Measurements from ENCODE around the gene FADS3. TPM values are rescaled to one million over a fixed set of nuclear protein-coding genes. Genes with fewer than 3 reads are reported as not detected.

The FADS3 gene
- total RNA-seq, 1 experiment from 2014 or later, result 19.7 TPM

- H3K27ac Mint-ChIP-seq (ENCODE audit: unreplicated experiment), result no peak overlapping the region
These were observed 21.5 kb downstream of the FADS3 start for GRCh38 chr11:61869708-61870451.

GRCh38 chr11:61869429-61869707 lies 22.0 kb downstream of the FADS3 start:
- BruUV-seq (replicated peaks), result no TSS peak
- TF ChIP-seq CTCF (IDR thresholded peaks at IDR 0.05; ENCODE audit: unreplicated experiment), result no peak
- no peak for DNase-seq
- Mint-ChIP-seq H3K27me3 (ENCODE audit: unreplicated experiment) (no peaks in the 10 kb centered on the region), H3K4me3 (ENCODE audit: low read depth, unreplicated experiment) (no peak overlapping the region), H3K36me3 (ENCODE audit: insufficient read depth, unreplicated experiment) (no peaks in the 10 kb centered on the region), H3K27ac (ENCODE audit: unreplicated experiment) (no peak overlapping the region), H3K9me3 (ENCODE audit: low read depth, unreplicated experiment) (no peaks in the 10 kb centered on the region), H3K4me1 (ENCODE audit: low read depth, unreplicated experiment) (peaks cover 8% of the 10 kb centered on the region)
- CTCF ChIA-PET, result no interaction called here
- intact Hi-C loops (cut with micrococcal nuclease; ENCODE audit: unreplicated experiment), result no loop called here

More at GRCh38 chr11:61869708-61870451, 21.5 kb downstream of the FADS3 start:
- intact Hi-C loops (cut with micrococcal nuclease; ENCODE audit: unreplicated experiment), result no loop called here
- Mint-ChIP-seq H3K4me3 (ENCODE audit: low read depth, unreplicated experiment) (no peak overlapping the region), H3K36me3 (ENCODE audit: insufficient read depth, unreplicated experiment) (no peaks in the 10 kb centered on the region), H3K9me3 (ENCODE audit: low read depth, unreplicated experiment) (no peaks in the 10 kb centered on the region), H3K27me3 (ENCODE audit: unreplicated experiment) (no peaks in the 10 kb centered on the region), H3K4me1 (ENCODE audit: low read depth, unreplicated experiment) (peaks cover 8% of the 10 kb centered on the region)
- CTCF ChIA-PET, result interaction anchor here (1.0 to 1.4 kb wide), 2 partner anchors 28 to 238 kb away, joined by 6 to 9 read pairs; no protein-coding TSS in a partner anchor
- DNase-seq, result no peak
- BruUV-seq (replicated peaks), result no TSS peak
- TF ChIP-seq CTCF (IDR thresholded peaks at IDR 0.05; ENCODE audit: unreplicated experiment), result no peak

- H3K27me3 Mint-ChIP-seq (ENCODE audit: unreplicated experiment), result no peaks in the 10 kb centered on the region
- H3K4me1 Mint-ChIP-seq (ENCODE audit: low read depth, unreplicated experiment), result peaks cover 8% of the 10 kb centered on the region
- TF ChIP-seq CTCF (IDR thresholded peaks at IDR 0.05; ENCODE audit: unreplicated experiment), result no peak
- H3K27ac Mint-ChIP-seq (ENCODE audit: unreplicated experiment), result no peak overlapping the region
- BruUV-seq (replicated peaks), result no TSS peak
- DNase-seq, result no peak
- intact Hi-C loops (cut with micrococcal nuclease; ENCODE audit: unreplicated experiment), result no loop called here
- H3K9me3 Mint-ChIP-seq (ENCODE audit: low read depth, unreplicated experiment), result no peaks in the 10 kb centered on the region
- H3K4me3 Mint-ChIP-seq (ENCODE audit: low read depth, unreplicated experiment), result no peak overlapping the region
- CTCF ChIA-PET, result no interaction called here
- no peaks in the 10 kb centered on the region for H3K36me3 Mint-ChIP-seq (ENCODE audit: insufficient read depth, unreplicated experiment)
These were observed 22.5 kb downstream of the FADS3 start for GRCh38 chr11:61868571-61869428.

- Mint-ChIP-seq H3K4me1 (ENCODE audit: low read depth, unreplicated experiment) (peaks cover 8% of the 10 kb centered on the region), H3K27me3 (ENCODE audit: unreplicated experiment) (no peaks in the 10 kb centered on the region), H3K27ac (ENCODE audit: unreplicated experiment) (no peak overlapping the region), H3K4me3 (ENCODE audit: low read depth, unreplicated experiment) (no peak overlapping the region), H3K9me3 (ENCODE audit: low read depth, unreplicated experiment) (no peaks in the 10 kb centered on the region), H3K36me3 (ENCODE audit: insufficient read depth, unreplicated experiment) (no peaks in the 10 kb centered on the region)
- intact Hi-C loops (cut with micrococcal nuclease; ENCODE audit: unreplicated experiment), result no loop called here
- CTCF ChIA-PET, result interaction anchor here (0.6 kb wide), 1 partner anchor 237 kb away, joined by 3 read pairs; no protein-coding TSS in a partner anchor
- BruUV-seq (replicated peaks), result no TSS peak
- DNase-seq, result no peak
- no peak for TF ChIP-seq CTCF (IDR thresholded peaks at IDR 0.05; ENCODE audit: unreplicated experiment)
These were observed 24.4 kb downstream of the FADS3 start for GRCh38 chr11:61866958-61867343.

Data from Calu3 (cell line).